ENCODE results near the gene UCN3. TPM values are rescaled to one million over a fixed set of nuclear protein-coding genes. Genes with fewer than 3 reads are reported as not detected.
"Not testable (repeated sequence)": the region's sequence is repeated elsewhere in the genome, so short reads cannot be mapped to it uniquely, and the experiment has no call there.

Gene UCN3
- total RNA-seq, 1 donor from 2014 or later: not detected

- H3K4me3 ChIP-seq: no peak within 1 kb of the TSS
- TF ChIP-seq POLR2A (IDR thresholded peaks at IDR 0.05) (no peak), POLR2AphosphoS5 (IDR thresholded peaks at IDR 0.05; ENCODE audit: insufficient read depth in 1 of 2, low read depth in 1 of 2) (no peak)
- TF ChIP-seq, protein P1, sequence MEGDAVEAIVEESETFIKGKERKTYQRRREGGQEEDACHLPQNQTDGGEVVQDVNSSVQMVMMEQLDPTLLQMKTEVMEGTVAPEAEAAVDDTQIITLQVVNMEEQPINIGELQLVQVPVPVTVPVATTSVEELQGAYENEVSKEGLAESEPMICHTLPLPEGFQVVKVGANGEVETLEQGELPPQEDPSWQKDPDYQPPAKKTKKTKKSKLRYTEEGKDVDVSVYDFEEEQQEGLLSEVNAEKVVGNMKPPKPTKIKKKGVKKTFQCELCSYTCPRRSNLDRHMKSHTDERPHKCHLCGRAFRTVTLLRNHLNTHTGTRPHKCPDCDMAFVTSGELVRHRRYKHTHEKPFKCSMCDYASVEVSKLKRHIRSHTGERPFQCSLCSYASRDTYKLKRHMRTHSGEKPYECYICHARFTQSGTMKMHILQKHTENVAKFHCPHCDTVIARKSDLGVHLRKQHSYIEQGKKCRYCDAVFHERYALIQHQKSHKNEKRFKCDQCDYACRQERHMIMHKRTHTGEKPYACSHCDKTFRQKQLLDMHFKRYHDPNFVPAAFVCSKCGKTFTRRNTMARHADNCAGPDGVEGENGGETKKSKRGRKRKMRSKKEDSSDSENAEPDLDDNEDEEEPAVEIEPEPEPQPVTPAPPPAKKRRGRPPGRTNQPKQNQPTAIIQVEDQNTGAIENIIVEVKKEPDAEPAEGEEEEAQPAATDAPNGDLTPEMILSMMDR (IDR thresholded peaks at IDR 0.05): no peak
- no peak for DNase-seq (ENCODE audit: extremely low spot score in 2 of 2)
- intact Hi-C loops (cut with DNase I): no loop called here
- H3K36me3 ChIP-seq: no peaks in the 10 kb centered on the region
- no peaks in the 10 kb centered on the region for H3K27me3 ChIP-seq
- H3K9me3 ChIP-seq: no peaks in the 10 kb centered on the region
- H3K27ac ChIP-seq: no peak within 1 kb of the TSS
- H3K4me1 ChIP-seq: no peaks in the 10 kb centered on the region
Observed at GRCh38 chr10:5404208-5405041, 39.7 kb downstream of the UCN3 start, which contains the start of gene TUBAL3. Gene TUBAL3 (minus strand): TSS chr10:5404828. CDS start chr10:5404792, 36 bp downstream.

- TF ChIP-seq POLR2A (IDR thresholded peaks at IDR 0.05) (no peak), POLR2AphosphoS5 (IDR thresholded peaks at IDR 0.05; ENCODE audit: insufficient read depth in 1 of 2, low read depth in 1 of 2) (no peak)
- TF ChIP-seq, protein P1 (IDR thresholded peaks at IDR 0.05): no peak
Observed at GRCh38 chr10:5406918-5407317, 42.2 kb downstream of the UCN3 start.

GRCh38 chr10:5410787-5411186 is 46.0 kb downstream of the UCN3 start:
- H3K9me3 ChIP-seq; DNase-seq (ENCODE audit: extremely low spot score in 2 of 2); H3K36me3 ChIP-seq; H3K27me3 ChIP-seq; H3K27ac ChIP-seq; H3K4me3 ChIP-seq; intact Hi-C loops (cut with DNase I): not testable (repeated sequence)
- peaks cover 10% of the 10 kb centered on the region for H3K4me1 ChIP-seq

More at GRCh38 chr10:5406918-5407317, 42.2 kb downstream of the UCN3 start:
- intact Hi-C loops (cut with DNase I): no loop called here
- H3K27ac ChIP-seq: no peak overlapping the region
- no peaks in the 10 kb centered on the region for H3K36me3 ChIP-seq
- no peak for DNase-seq (ENCODE audit: extremely low spot score in 2 of 2)
- H3K27me3 ChIP-seq: no peaks in the 10 kb centered on the region
- no peaks in the 10 kb centered on the region for H3K4me1 ChIP-seq
- H3K4me3 ChIP-seq: no peak overlapping the region
- no peaks in the 10 kb centered on the region for H3K9me3 ChIP-seq

DNA sequence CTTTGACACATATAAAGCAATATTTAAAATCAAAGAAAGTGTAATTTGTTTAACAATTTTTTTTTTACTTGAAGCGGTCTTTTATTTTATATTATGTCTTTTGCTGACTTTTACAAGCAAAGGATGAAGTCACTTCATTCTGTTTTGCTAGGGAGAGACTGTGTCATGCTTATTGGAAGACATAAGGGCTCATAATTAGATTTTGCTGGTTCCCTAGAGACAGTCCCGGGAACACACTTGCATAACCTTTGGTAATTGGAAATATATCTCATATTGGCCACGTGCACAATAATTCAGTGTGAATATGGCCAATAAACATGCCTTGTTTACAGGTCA is 47.1 kb downstream of the UCN3 start:
- peaks cover 10% of the 10 kb centered on the region for H3K4me1 ChIP-seq
- no peak for TF ChIP-seq POLR2A (IDR thresholded peaks at IDR 0.05)
- TF ChIP-seq, protein P1 (IDR thresholded peaks at IDR 0.05): no peak
- TF ChIP-seq POLR2AphosphoS5 (IDR thresholded peaks at IDR 0.05; ENCODE audit: insufficient read depth in 1 of 2, low read depth in 1 of 2): no peak
- no peaks in the 10 kb centered on the region for H3K9me3 ChIP-seq
- H3K4me3 ChIP-seq: peak overlapping the region; percentile 62 to 74
- no peaks in the 10 kb centered on the region for H3K27me3 ChIP-seq
- DNase-seq (ENCODE audit: extremely low spot score in 2 of 2): no peak
- intact Hi-C loops (cut with DNase I): no loop called here
- H3K27ac ChIP-seq: peak overlapping the region; percentile 72
- H3K36me3 ChIP-seq: no peaks in the 10 kb centered on the region

GRCh38 chr10:5412277-5412941 is 47.6 kb downstream of the UCN3 start, which contains the start of gene NET1:
Gene NET1 (plus strand): TSS chr10:5412557. CDS start chr10:5412693, 136 bp downstream.
- no peak for TF ChIP-seq POLR2A (IDR thresholded peaks at IDR 0.05)
- TF ChIP-seq, protein P1 (IDR thresholded peaks at IDR 0.05): no peak
- peak; percentile 29 to 69 for TF ChIP-seq POLR2AphosphoS5 (IDR thresholded peaks at IDR 0.05; ENCODE audit: insufficient read depth in 1 of 2, low read depth in 1 of 2)
- intact Hi-C loops (cut with DNase I): no loop called here
- H3K27me3 ChIP-seq: no peaks in the 10 kb centered on the region
- peak within 1 kb of the TSS; percentile 62 to 74 for H3K4me3 ChIP-seq
- H3K27ac ChIP-seq: peak within 1 kb of the TSS; percentile 72
- no peak for DNase-seq (ENCODE audit: extremely low spot score in 2 of 2)
- H3K9me3 ChIP-seq: no peaks in the 10 kb centered on the region
- H3K4me1 ChIP-seq: peaks cover 10% of the 10 kb centered on the region
- H3K36me3 ChIP-seq: no peaks in the 10 kb centered on the region

All from vagina (tissue), 2 donors.